GM19328 (cell line): ENCODE data around the gene RBM38.
"Not testable (repeated sequence)": the region's sequence is repeated elsewhere in the genome, so short reads cannot be mapped to it uniquely, and the experiment has no call there.

ENCODE experiments used
- ATAC-seq: cut with Tn5 transposase; IDR thresholded peaks from one replicate; pipeline ENCODE4 v1.9.1; 2021; ENCODE audit warnings: mild to moderate bottlenecking, moderate library complexity; ENCODE audit not compliant: unreplicated experiment

The RBM38 gene

DNA sequence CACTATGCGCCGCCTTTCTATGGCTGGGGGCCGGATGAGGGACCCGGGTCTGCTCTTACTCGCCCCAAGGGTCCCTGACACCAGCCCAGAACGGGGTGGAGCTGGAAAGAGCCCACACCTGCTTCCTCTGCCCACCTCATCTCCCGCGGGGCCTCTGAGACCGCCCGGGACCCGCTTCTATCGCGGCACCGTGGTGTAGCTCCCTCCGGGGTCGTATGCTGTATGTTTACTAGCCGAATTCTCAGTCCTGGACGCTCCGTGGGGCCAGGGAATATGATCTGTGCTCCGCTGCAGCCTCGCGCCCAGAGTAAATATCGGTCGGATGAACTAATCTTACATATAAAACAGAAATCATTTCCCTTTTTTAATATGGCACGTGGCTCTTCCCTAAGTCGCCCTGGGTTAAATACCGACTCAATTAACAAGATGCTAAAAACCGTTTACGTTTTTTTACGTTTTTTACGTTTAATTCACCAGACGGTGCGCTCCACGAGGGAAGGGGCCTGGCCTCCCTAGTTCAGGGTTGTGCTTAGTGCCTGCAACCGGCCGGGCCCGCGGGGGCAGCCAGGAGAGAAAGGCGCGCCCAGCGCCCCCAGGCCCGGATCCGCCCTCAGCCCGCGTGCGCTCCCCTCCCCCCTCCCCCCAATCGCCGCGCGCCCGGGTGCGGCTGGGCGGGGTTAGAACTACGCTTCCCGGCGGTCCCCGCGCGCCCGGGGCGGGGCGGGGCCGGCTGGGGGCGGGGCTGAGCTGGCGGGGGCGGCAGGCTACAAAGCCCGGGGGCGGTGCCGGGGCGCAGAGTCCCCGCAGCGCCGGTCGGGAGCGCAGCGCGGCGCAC, at the start of gene RBM38:
Gene RBM38 (plus strand): TSS at position 793 of the 835 bp plus-strand sequence. CDS start 186 bp downstream, outside the sequence.
- peak; percentile 59 for ATAC-seq

DNA sequence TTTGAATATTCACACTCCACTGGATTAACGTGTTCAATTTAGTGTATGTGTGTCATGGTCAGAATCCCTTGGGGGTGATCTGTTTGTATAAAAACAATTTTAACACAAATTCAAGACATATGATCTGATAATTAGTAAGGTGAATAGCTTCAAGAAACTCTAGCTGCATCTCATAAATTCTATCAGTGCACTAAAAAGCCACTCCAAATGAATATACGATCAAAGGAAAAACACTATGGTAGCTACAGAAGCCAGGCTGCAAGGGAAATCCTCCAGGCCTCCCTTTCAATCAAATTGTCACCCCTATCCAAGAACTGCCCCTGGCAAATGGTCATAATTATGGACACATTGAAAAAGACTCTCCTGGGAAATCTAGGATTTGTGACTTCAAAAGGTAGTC, 49.5 kb upstream of the RBM38 start:
- no peak for ATAC-seq

DNA sequence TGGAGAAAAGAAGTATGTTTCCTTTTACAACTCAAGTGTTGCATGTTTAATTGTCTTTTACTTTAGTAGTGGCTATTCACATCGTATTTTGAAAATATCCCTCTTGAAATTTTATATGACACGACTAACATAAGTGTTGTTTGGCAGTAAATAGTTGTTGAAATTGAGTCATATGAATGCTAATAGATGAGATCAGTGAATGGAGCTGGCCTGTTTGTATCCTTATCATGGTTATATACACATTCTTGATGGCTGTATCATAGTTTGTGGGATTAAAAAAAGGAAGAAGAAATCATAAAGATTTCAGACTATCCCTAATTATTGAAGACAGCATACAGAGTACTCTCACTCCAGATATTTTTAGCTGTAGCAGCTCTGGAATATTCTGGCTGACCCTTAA, 48.4 kb upstream of the RBM38 start:
- ATAC-seq = no peak

DNA sequence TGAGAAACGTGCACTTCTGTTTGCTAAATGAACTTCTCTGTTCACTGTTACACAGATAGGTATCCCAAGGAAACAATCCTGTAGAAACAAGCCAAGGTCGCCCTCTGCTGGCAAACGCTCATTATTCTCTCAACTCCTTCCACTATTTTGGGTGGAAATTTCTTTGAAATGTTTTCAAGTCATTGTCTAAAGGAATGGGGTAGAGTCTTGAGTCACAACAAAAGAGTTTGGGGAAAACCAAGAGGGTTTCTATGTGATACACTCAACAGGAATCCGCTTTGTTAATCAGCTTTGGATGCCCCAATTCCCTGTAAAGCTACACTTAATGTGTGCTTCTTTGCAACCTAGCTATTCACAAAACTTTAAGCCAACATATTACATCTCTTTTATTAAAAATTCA, 44.7 kb upstream of the RBM38 start:
- ATAC-seq = no peak

DNA sequence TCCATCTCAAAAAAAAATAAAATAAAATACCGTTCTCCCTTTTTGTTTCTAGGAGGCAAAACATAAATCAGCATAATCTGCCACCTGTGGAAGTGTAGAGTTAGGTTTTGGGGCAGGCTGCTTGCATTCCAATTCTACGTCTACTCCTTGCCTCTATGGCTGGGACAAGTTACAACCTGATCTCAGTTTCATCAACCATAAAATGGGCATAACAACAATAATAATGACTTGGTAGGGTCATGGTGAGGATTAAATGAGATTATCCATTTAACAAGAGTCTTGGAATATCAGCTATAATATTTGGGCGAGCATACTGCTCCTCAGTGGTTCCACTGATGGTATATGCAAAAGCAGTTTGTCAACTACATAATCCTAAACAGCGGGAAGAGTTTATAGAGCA, 43.8 kb upstream of the RBM38 start:
- ATAC-seq = no peak

DNA sequence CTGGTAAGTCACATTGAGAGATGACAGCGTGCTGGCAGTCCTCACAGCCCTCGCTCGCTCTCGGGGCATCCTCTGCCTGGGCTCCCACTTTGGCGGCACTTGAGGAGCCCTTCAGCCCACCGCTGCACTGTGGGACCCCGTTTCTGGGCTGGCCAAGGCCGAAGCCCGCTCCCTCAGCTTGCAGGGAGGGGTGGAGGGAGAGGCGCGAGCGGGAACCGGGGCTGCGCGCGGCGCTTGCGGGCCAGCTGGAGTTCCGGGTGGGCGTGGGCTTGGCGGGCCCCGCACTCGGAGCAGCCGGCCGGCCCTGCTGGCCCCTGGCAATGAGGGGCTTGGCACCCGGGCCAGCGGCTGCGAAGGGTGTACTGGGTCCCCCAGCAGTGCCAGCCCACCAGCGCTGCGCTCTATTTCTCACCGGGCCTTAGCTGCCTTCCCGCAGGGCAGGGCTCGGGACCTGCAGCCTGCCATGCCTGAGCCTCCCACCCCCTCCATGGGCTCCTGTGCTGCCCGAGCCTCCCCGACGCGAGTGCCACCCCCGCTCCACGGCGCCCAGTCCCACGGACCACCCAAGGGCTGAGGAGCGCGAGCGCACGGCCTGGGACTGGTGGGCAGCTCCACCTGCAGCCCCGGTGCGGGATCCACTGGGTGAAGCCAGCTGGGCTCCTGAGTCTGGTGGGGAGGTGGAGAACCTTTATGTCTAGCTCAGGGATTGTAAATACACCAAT, 42.8 kb upstream of the RBM38 start:
- not testable (repeated sequence) for ATAC-seq

DNA sequence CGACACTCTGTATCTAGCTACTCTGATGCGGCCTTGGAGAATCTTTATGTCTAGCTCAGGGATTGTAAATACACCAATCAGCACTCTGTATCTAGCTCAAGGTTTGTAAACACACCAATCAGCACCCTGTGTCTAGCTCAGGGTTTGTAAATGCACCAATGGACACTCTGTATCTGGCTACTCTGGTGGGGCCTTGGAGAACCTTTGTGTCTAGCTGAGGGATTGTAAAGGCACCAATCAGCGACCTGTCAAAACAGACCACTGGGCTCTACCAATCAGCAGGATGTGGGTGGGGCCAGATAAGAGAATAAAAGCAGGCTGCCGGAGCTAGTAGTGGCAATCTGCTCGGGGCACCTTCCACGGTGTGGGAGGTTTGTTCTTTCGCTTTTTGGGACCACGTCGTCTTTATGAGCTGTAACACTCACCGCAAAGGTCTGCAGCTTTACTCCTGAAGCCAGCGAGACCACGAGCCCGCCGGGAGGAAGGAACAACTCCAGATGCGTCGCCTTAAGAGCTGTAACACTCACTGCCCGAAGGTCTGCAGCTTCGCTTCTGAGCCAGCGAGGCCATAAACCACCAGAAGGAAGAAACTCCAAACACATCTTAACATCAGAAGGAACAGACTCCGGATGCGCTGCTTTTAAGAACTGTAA, 42.1 kb upstream of the RBM38 start:
- ATAC-seq = not testable (repeated sequence)

DNA sequence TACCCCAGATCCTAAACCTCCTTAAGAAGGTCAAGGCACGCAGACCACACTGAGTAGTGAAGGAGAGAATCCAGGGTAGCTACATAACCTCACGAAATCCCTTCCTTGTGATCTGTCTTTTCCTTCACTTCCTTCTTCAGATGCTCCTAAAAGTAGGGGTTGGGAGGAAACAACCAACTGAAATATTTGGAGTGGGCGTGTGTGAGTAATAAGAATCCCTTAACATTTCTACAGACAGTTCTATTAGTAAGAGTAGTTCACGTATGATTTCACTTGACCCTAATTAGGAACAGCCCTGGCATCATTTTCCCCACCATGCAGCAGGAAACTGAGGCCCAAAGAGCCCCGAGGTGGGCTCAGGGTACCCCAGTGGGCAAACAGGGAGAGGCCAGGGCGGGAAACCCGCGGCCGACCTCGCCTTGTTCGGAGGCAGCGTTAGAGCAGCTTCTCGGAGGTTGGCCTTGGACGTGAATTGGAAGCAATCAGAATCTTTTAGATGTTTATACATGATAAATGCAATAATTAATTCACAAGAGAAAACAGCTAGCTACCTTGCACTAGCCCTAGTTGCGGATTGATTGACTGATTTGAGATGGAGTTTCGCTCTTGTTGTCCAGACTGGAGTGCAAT, 41.0 kb upstream of the RBM38 start:
- no peak for ATAC-seq

DNA sequence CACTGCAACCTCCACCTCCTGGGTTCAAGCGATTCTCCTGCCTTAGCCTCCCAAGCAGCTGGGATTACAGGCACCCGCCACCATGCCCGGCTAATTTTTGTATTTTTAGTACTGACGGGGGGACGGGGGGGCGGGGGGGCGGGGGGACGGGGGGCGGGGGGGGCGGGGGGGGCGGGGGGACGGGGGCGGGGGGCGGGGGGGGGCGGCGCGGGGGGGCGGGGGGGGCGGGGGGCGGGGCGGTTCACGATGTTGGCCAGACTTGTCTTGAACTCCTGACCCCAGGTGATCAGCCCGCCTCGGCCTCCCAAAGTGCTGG, 40.5 kb upstream of the RBM38 start:
- ATAC-seq = not testable (repeated sequence)

DNA sequence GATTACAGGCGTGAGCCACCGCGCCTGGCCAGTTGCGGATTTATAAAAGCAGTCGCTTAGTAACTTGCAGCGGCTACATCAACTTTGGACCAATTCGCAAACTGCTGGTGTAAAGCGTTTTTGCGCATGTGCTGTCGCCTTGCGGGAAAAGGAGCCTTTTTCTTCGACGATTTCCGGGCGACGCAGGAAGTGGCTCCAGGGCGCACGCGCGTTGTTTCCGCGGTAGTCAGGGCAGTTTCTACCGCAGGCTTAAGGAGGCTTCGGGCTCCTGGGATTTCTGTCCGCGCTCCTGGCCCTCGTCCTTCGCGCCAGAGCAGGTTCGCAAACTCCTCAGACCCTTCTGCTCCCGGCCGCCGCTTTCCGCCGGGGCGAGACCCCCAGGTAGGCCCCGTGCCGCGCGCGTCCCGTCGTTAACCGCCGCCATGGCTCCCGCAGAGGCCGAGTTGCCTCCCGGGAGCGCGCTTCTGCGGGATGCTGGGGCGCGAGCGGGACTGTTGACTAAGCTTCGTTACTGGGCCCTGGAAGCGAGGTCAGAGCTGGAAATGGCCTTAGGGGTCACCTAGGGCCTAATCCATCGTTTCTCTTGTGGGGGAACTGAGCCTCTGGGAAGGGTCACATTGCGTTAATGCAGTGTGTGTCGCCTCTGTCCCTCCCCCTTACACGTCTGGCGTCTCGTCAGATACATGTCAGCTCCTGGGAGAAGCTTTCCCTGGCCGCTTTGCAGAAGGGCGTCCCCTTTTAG, 40.0 kb upstream of the RBM38 start, which contains the start of gene RAE1:
Gene RAE1 (plus strand): TSS at position 214 of the 742 bp plus-strand sequence. CDS start 2,784 bp downstream, outside the sequence.
- ATAC-seq = peak; percentile 73

DNA sequence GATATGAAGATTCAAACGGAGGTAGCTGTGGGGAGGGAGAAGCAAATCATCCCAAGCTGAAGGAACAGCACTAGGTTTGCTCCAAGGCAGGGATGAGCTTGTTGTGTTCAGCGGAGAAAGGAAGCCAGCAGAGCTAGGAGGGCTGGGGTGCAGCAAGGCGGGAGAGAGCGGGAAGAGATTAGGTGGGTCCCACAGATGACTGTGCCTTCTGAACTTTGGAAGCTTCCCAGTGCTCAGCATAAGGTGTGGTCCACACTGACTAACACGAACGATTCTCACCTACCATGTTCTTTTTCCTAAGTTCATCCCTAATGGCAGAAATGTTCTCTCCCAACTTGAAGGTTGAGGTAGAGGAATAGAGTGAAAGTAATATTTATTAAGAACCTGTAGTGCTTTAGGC, 38.9 kb upstream of the RBM38 start:
- ATAC-seq = no peak

DNA sequence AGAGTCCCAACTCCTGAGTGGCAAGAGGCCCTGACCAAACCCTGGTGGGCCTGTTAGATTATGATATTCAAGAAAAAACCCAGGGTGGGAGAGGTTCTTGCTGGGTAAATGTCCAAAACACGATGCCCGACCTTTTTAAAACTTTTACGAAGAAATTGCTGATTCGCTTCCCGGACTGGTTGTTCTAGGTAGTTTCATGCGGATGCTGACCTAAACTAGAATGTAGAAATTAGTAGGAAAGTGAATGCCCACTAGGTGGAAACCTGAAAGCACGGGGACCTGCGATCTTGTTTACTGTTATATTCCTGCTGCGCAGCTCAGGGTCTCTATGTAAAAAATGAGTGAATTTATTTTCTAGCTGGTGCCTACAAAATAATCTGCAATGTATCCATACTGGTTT, 37.8 kb upstream of the RBM38 start:
- no peak for ATAC-seq

DNA sequence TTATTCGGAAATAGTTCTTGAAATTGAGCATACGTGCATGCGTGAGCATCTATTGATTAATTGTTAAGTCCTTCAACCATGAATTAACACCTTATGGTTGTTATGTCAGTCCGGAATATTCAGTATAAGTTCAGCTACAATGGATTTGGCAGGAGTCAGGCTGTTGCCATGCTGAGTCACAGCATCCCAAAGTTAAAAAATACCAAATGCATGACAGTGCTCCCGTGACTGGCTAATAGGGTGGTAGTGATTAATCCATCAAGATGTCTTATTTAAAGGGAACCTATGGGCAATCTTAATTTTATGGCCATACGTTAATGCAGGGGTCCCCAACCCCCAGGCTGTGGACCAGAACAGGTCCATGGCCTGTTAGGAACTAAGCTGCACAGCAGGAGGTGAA, 29.7 kb upstream of the RBM38 start:
- ATAC-seq = no peak

DNA sequence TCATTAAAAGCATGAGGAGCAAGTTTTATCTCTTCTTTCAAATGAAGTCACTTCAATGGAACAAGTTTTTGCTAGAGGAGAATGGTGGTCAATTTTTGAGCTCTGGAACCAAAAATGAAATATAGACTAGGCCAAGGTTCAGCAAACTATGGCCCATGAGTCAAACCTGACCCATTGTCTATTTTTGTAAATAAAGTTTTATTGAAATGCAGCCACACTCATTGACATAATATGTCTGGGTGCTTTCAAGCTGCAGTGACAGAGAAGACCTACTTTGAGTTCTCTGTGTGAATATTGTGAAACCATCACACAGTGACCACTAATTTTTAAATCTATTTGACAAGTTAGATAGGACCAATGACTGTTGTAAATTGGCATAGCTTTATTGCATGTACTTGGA, 26.7 kb upstream of the RBM38 start:
- no peak for ATAC-seq

DNA sequence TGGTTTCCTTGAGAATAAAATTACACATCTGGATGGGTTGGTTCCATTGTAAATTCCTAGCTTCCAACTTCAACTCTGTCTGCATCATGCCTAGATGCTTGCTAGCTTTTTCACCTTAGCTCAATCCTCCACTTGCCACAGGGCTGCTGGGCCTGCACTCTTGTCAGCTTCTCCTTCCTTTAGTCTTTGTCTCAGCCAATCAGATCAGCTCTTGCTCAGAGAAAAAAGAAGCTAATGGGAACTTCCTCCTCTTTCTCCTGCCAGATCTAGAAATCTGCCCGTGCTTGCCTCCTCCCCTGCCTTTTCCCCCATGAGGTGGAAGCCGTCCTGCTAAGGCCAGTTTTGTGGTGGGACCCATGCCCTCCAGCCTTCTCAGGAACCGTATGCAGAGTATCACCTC, 21.6 kb upstream of the RBM38 start:
- ATAC-seq = no peak

DNA sequence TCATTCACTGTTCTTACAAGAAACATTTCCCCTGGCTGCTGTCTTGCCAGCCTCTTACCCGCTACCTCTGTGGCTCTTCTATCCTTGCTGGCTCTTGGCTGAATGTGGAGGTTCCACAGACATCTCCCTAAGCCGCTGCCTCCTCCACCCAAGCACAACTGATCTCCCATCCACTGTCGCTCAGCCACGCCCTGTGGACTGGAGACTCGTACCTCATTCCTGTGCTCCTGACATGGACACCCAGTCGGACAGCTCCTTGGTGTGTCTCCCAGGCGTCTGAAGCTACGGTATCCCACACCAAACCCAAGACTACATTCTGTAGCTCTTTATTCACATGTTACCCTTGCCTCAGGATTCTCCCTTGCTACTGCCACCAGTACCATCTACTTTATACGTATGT, 20.9 kb upstream of the RBM38 start:
- ATAC-seq = no peak

DNA sequence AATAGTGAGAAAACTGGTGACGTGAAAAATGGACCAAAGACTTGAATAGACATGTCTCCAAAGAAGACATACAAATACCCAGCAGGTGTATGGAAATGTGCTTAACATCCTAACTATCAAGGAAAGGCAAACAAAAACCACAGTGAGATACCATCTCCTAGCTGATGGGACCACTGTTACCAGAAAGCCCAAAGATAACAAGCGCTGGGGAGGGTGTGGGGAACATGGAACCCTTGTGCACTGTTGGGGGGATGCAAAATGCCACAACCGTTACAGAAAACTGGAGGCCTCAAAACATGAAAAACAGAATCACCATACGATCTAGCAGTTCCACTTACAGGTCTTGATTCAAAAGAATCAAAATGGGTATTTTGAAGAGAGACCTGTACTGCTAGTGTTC, 19.8 kb upstream of the RBM38 start:
- ATAC-seq = no peak

DNA sequence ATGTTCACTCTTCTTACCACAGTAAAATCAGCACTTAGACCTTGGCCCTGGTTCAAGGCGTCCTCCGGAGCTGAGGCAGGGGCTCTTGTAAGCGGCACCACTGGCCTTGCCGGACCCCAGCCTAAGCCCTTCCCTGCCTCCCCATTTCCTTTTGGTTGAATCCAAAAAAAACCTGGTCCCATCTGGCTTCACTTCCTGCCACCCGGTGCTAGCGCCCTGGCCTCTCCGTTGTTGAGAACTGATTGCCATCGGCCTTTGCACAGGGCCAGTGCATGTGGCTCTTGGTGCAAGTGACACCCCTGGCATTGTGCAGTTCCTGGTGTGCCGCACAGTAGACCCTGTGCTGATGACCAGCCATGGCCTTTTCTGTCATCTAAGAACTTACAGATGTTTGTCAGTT, 19.0 kb upstream of the RBM38 start:
- no peak for ATAC-seq

DNA sequence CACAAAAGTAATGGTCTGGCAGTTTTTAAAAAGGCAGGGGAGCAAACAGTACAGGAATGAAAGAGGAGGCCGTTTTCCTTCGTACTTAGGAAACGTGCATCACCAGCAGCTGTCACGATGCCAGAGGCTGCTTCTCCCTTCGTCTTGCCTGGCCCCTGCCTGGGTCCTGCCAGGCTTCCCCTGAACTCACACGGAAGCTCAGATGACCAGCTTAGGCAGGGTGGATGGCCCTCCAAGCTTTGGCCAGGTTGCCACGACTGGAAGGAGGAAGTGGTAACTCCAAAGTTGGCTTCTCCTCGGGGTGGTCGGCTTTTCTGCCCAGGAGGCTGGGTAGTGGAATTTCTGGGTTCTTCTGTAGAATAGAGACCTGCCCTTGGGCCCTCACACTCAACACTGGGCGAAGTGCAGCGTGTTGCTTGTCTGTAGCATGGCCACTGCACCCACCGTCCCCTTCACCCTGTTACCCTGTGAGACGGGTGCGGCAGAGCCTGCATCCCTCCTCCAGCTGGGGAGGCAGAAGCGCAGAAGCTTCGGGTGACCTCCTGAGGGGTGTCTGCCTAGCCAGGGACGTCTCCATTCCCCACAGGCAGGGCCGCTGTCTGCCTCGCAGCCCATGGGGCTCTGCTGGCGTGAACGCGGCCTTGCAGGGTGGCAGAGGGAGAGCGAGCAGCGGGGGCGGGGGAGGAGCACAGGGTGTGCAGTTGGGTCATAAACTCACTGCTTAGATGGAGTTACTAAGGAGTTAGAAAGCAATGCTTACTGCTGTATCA, 18.4 kb upstream of the RBM38 start:
- no peak for ATAC-seq

DNA sequence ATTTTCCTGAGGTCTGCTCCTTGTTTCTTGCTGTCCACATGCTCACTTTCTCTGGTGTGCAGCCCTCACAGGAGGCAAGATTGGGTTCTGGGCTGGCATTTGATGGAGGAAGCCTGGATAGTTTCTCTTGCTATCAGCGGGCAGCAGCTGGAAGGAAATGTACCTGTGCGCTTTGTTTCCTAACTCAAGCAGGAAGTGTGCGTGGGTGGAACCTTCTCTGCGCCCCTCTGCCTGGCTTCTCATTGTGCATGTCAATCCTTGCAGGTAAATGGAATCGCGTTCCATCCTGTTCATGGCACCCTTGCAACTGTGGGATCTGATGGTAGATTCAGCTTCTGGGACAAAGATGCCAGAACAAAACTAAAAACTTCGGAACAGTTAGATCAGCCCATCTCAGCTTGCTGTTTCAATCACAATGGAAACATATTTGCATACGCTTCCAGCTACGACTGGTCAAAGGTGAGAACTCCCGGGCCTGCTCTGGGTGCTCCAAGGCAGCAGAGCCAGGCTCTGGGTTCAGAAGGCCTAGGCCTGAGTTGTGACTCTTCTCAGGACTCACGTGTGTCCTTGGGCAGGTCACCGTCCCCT, 16.8 kb upstream of the RBM38 start:
- no peak for ATAC-seq
